ENCODE measurements around the gene ERVK3-1. TPM values are rescaled to one million over a fixed set of nuclear protein-coding genes. Genes with fewer than 3 reads are reported as not detected.

ERVK3-1 gene
- polyA plus RNA-seq, 1 donor from 2014 or later: 141 TPM

DNA sequence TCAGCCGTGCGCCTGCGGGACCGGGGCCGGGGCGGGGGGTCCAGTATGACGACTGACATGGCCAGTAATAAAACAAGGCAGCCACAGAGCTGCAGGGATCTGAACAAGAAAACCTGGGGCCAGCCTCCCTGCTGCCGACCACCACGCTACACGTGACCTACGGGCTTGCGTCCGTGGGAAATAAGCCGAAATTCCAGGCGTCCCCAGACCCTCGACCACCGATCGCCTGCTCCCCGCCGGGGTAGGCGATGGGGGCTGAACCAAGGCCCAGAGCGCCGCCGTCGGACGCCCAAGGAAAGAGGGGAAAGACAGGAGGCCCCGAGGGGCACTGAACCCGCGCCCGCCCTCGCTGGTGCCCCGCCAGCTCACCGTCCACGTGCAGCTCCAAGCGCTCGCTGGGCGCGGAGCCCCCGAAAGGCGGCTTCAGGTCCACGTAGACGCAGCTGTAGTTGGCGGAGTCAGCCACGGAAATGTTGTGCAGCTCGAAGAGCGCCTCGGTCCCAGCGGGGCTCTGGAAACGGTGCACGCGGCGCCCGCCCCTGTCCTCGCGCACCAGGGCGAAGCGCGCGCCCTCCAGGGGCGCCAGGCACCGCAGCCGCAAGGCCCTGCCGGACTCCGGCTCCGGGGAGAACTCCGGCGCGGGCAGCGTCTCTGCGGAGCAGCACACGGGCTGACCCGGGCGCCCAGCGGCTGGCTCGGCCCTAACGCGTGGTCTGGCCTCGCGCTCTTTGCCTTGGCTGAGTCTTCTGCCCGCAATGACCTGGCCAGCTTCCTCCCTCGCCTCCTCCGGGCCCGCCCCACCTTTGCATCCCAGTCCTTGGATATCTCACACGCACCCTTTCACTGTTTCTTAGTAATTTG is 45.1 kb downstream of the ERVK3-1 start:
- no peak overlapping the region for H3K9ac ChIP-seq (ENCODE audit: low read length)
- no peak overlapping the region for H3K27ac ChIP-seq (ENCODE audit: low read length)
- no peaks in the 10 kb centered on the region for H3K27me3 ChIP-seq (ENCODE audit: insufficient read depth, low read depth, low read length)
- no peaks in the 10 kb centered on the region for H3K36me3 ChIP-seq (ENCODE audit: insufficient read depth, low read length)
- no peak overlapping the region for H3K4me2 ChIP-seq (ENCODE audit: low read length)
- TF ChIP-seq EP300 (conservative IDR thresholded peaks at IDR 0.05; ENCODE audit: poor library complexity, severe bottlenecking): no peak
- no peak for TF ChIP-seq REST (IDR thresholded peaks at IDR 0.05; ENCODE audit: borderline replicate concordance)
- no peak for TF ChIP-seq POLR2AphosphoS5 (IDR thresholded peaks at IDR 0.05)
- TF ChIP-seq TAF1 (IDR thresholded peaks at IDR 0.05; ENCODE audit: low read depth): no peak
- TF ChIP-seq SMC3 (conservative IDR thresholded peaks at IDR 0.05; ENCODE audit: poor library complexity): no peak
- TF ChIP-seq EZH2 (IDR thresholded peaks at IDR 0.05; ENCODE audit: borderline replicate concordance, insufficient read depth, low read length, poor library complexity, severe bottlenecking): no peak
- TF ChIP-seq RAD21 (conservative IDR thresholded peaks at IDR 0.05): no peak
- no peak for TF ChIP-seq CTCF (IDR thresholded peaks at IDR 0.05; ENCODE audit: poor library complexity, severe bottlenecking)
- TF ChIP-seq MXI1 (conservative IDR thresholded peaks at IDR 0.05; ENCODE audit: poor library complexity, severe bottlenecking): no peak
- no peaks in the 10 kb centered on the region for H3K9me2 ChIP-seq (ENCODE audit: insufficient read depth, low read length)
- H2AFZ ChIP-seq (ENCODE audit: low read depth, low read length): no peak overlapping the region
- H4K20me1 ChIP-seq (ENCODE audit: insufficient read depth): no peaks in the 10 kb centered on the region
- H3F3A ChIP-seq (ENCODE audit: insufficient read depth, low read length, poor library complexity, severe bottlenecking): no peaks in the 10 kb centered on the region
- no peak overlapping the region for H3K4me3 ChIP-seq (ENCODE audit: low read length)
- no peaks in the 10 kb centered on the region for H3K9me3 ChIP-seq (ENCODE audit: low read length)
- H3K79me2 ChIP-seq (replicated peaks; ENCODE audit: insufficient read depth, low read length): peaks cover 5% of the 10 kb centered on the region

GRCh38 chr19:58350871-58351557 is 45.8 kb downstream of the ERVK3-1 start:
- Histone ChIP-seq H3F3A (ENCODE audit: insufficient read depth, low read length, poor library complexity, severe bottlenecking) (no peaks in the 10 kb centered on the region), H3K9me3 (ENCODE audit: low read length) (no peaks in the 10 kb centered on the region), H3K4me2 (ENCODE audit: low read length) (no peak overlapping the region), H3K9me2 (ENCODE audit: insufficient read depth, low read length) (no peaks in the 10 kb centered on the region), H3K9ac (ENCODE audit: low read length) (no peak overlapping the region), H2AFZ (ENCODE audit: low read depth, low read length) (no peak overlapping the region), H3K4me3 (ENCODE audit: low read length) (no peak overlapping the region), H3K27me3 (ENCODE audit: insufficient read depth, low read depth, low read length) (no peaks in the 10 kb centered on the region), H3K79me2 (replicated peaks; ENCODE audit: insufficient read depth, low read length) (peaks cover 5% of the 10 kb centered on the region), H3K27ac (ENCODE audit: low read length) (no peak overlapping the region), H4K20me1 (ENCODE audit: insufficient read depth) (no peaks in the 10 kb centered on the region), H3K36me3 (ENCODE audit: insufficient read depth, low read length) (no peaks in the 10 kb centered on the region)
- no peak for TF ChIP-seq TAF1 (IDR thresholded peaks at IDR 0.05; ENCODE audit: low read depth)
- TF ChIP-seq REST (IDR thresholded peaks at IDR 0.05; ENCODE audit: borderline replicate concordance): no peak
- no peak for TF ChIP-seq MXI1 (conservative IDR thresholded peaks at IDR 0.05; ENCODE audit: poor library complexity, severe bottlenecking)
- TF ChIP-seq SMC3 (conservative IDR thresholded peaks at IDR 0.05; ENCODE audit: poor library complexity): no peak
- no peak for TF ChIP-seq CTCF (IDR thresholded peaks at IDR 0.05; ENCODE audit: poor library complexity, severe bottlenecking)
- no peak for TF ChIP-seq POLR2AphosphoS5 (IDR thresholded peaks at IDR 0.05)
- no peak for TF ChIP-seq RAD21 (conservative IDR thresholded peaks at IDR 0.05)
- no peak for TF ChIP-seq EP300 (conservative IDR thresholded peaks at IDR 0.05; ENCODE audit: poor library complexity, severe bottlenecking)
- no peak for TF ChIP-seq EZH2 (IDR thresholded peaks at IDR 0.05; ENCODE audit: borderline replicate concordance, insufficient read depth, low read length, poor library complexity, severe bottlenecking)
